Naive thymus-derived CD8-positive, alpha-beta T cell (primary cell): ENCODE results near the gene GNGT2. TPM values are rescaled to one million over a fixed set of nuclear protein-coding genes. Genes with fewer than 3 reads are reported as not detected.

Source experiments
- ATAC-seq, 2 donors: fragments of 150-1000 bp; cut with Tn5 transposase in 1 of 2; sonication (Bioruptor Pico), chemical (Tn5 transposase) in 1 of 2; 1 replicate in 1 of 2; 2 replicates in 1 of 2; pipeline ENCODE4 v1.10.0; 2021; ENCODE audit warnings: mild to moderate bottlenecking in 2 of 2, moderate library complexity in 2 of 2
- POLR2A ChIA-PET: fragments of 350-600 bp; sonication (Branson Sonifier 250); formaldehyde crosslinking; loops from one replicate; lab custom pipeline; 2021; ENCODE audit warnings: antibody characterized with exemption; lab: Charles Lee
- DNase-seq, 10 donors: peaks; one replicate each; pipeline versions ENCODE4 v3.0.0 to v3.0.0-alpha.2; 2020 to 2022
- H3K27ac Mint-ChIP-seq, 10 donors: one replicate each; pipeline ENCODE4 v1.8.0; 2020 to 2022; ENCODE audit warnings: mild to moderate bottlenecking in 10 of 10, mixed read lengths in 10 of 10, moderate library complexity in 4 of 10, inconsistent platforms in 1 of 10
- H3K27me3 Mint-ChIP-seq, 5 donors: one replicate each; pipeline ENCODE4 v1.8.0; 2021 to 2022; ENCODE audit warnings: mixed read lengths in 5 of 5
- H3K36me3 Mint-ChIP-seq, 3 donors: one replicate each; pipeline ENCODE4 v1.8.0; 2020 to 2022; ENCODE audit warnings: mixed read lengths in 3 of 3, mild to moderate bottlenecking in 2 of 3, inconsistent platforms in 1 of 3
- H3K4me1 Mint-ChIP-seq, 4 donors: one replicate each; pipeline ENCODE4 v1.8.0; 2021 to 2022; ENCODE audit warnings: mixed read lengths in 4 of 4
- H3K4me3 Mint-ChIP-seq, 10 donors: one replicate each; pipeline ENCODE4 v1.8.0; 2020 to 2022; ENCODE audit warnings: mild to moderate bottlenecking in 10 of 10, mixed read lengths in 10 of 10, moderate library complexity in 6 of 10, inconsistent platforms in 1 of 10
- H3K9me3 Mint-ChIP-seq, 9 donors: one replicate each; pipeline ENCODE4 v1.8.0; 2020 to 2022; ENCODE audit warnings: mixed read lengths in 9 of 9, mild to moderate bottlenecking in 3 of 9, inconsistent platforms in 1 of 9, moderate library complexity in 1 of 9
- polyA plus RNA-seq, 3 donors: library from polyadenylated mRNA; unstranded; fragments of 300-500 nt; fragmentation: Illumina TruSeq; gene quantifications; one replicate each; pipeline ENCODE4 v1.2.3, GENCODE V29; 2021
- total RNA-seq, 8 experiments: library from RNA in 2 of 8; stranded (reverse) in 2 of 8; gene quantifications; one replicate each; pipeline ENCODE4 v1.2.3 and lab custom pipeline; 2021 to 2026

Gene GNGT2
- total and polyA plus RNA-seq, 5 experiments from 2014 or later: 4.7 to 25.8 (median 14.7) TPM

GRCh38 chr17:49217651-49218413 lies 7.5 kb upstream of the GNGT2 start:
- Mint-ChIP-seq H3K4me3 (peak overlapping the region; percentile 72 to 98 (median 86)), H3K36me3 (peaks cover 0 to 31% (median 2%) of the 10 kb centered on the region in 3 donors)
- peak; percentile 81 to 83 for ATAC-seq

GRCh38 chr17:49216953-49217650 lies 6.7 kb upstream of the GNGT2 start:
- Mint-ChIP-seq H3K4me3 (peak overlapping the region; percentile 43 to 98 (median 79)), H3K36me3 (peaks cover 0 to 25% (median 0%) of the 10 kb centered on the region in 3 donors), H3K4me1 (peaks cover 47 to 81% (median 80%) of the 10 kb centered on the region in 4 donors), H3K27ac (peak overlapping the region; percentile 85 to 99 (median 94)), H3K27me3 (no peaks in the 10 kb centered on the region), H3K9me3 (no peaks in the 10 kb centered on the region)
- POLR2A ChIA-PET: interaction anchor here (0.8 to 13.0 kb wide), 5 partner anchors 8 to 144 kb away, joined by 3 to 195 read pairs (median 41); partner anchors contain the start of genes ABI3, GNGT2 and PHOSPHO1
- DNase-seq: no peak
- ATAC-seq: no peak

More at GRCh38 chr17:49217651-49218413, 7.5 kb upstream of the GNGT2 start:
- no peaks in the 10 kb centered on the region for H3K9me3 Mint-ChIP-seq
- peak; percentile 44 to 90 (median 82) for DNase-seq
- H3K27ac Mint-ChIP-seq: peak overlapping the region; percentile 94 to 100 (median 98)
- H3K4me1 Mint-ChIP-seq: peaks cover 43 to 80% (median 78%) of the 10 kb centered on the region in 4 donors
- no peaks in the 10 kb centered on the region for H3K27me3 Mint-ChIP-seq
- POLR2A ChIA-PET: interaction anchor here (0.7 to 13.0 kb wide), 7 partner anchors 8 to 150 kb away, joined by 3 to 195 read pairs (median 5); partner anchors contain the start of genes ABI3, GNGT2 and PHOSPHO1

DNA sequence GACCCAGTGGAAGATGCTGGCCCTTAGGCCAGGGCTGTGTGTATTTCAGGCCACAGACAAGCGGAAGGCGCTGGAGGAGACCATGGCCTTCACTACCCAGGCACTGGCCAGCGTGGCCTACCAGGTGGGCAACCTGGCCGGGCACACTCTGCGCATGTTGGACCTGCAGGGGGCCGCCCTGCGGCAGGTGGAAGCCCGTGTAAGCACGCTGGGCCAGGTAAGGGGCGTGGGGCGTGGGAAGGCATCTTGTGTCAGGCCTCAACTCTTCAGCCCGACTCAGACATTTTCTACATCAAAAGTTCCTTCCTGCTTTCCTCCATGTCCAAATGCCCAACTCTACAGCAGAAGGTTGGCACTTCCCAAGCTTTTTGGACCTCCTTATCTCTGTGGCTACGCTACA lies 6.1 kb upstream of the GNGT2 start:
- ATAC-seq (no peak), DNase-seq (no peak)
- Mint-ChIP-seq H3K9me3 (no peaks in the 10 kb centered on the region), H3K4me1 (peaks cover 48 to 84% (median 83%) of the 10 kb centered on the region in 4 donors), H3K4me3 (peak overlapping the region; percentile 52 to 86 (median 80)), H3K27ac (peak overlapping the region; percentile 85 to 99 (median 94)), H3K27me3 (no peaks in the 10 kb centered on the region), H3K36me3 (peaks cover 0 to 19% (median 0%) of the 10 kb centered on the region in 3 donors)
- POLR2A ChIA-PET: interaction anchor here (5.6 to 13.0 kb wide), 2 partner anchors 11 to 24 kb away, joined by 41 to 195 read pairs; partner anchors contain the start of gene PHOSPHO1

- Mint-ChIP-seq H3K4me1 (peaks cover 59 to 94% (median 91%) of the 10 kb centered on the region in 4 donors), H3K27me3 (no peaks in the 10 kb centered on the region), H3K9me3 (no peaks in the 10 kb centered on the region), H3K36me3 (peaks cover 0 to 16% (median 0%) of the 10 kb centered on the region in 3 donors), H3K4me3 (peak overlapping the region; percentile 57 to 99 (median 76)), H3K27ac (peak overlapping the region; percentile 84 to 99 (median 94))
- peak in 1 of 10 donors; percentile 28 for DNase-seq
- no peak for ATAC-seq
- POLR2A ChIA-PET: interaction anchor here (0.7 to 13.0 kb wide), 5 partner anchors 8 to 22 kb away, joined by 3 to 195 read pairs (median 6); partner anchors contain the start of gene PHOSPHO1
Observed at GRCh38 chr17:49214676-49215360, 4.4 kb upstream of the GNGT2 start.

DNA sequence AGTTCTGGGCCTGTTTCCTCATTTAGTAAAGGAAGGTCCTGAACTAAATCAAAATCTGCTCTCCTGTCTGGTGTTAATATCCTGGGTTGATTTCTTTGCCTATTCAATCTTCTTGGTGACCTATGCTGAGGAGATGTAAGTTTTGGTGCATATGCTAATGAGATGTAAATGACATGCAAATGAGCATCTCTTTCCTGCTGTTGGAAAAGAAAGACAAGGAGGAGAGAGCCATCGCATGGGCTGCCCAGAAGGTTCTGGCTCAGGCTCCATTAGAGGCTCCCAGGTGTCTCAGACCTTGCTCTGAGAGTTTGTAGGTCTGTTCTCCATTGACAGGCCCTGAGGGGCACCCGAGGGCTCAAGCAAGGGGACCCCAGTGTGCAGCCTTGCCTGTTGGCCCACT lies 3.5 kb upstream of the GNGT2 start:
- H3K4me1 Mint-ChIP-seq: peaks cover 64 to 95% (median 92%) of the 10 kb centered on the region in 4 donors
- ATAC-seq: no peak

DNA sequence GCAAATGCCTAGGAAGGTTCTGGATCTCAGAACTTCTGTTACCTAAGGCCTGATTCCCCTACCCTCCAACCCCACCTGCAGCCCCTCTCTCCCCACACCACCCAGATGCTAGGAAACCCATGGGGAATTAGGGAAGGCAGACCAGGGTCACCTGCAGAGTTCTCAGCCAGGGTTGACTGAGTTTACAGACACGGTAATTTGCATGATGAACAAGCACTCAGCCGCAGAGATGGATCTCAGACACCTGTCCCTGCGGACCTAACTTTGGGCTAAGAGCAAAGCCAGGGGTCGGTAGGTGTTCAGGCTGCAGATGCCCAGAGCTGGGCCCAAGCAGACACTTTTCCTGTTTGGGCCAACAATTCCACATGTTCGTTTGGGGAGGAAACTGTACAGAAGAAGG lies 3.0 kb upstream of the GNGT2 start:
- peaks cover 65 to 95% (median 92%) of the 10 kb centered on the region in 4 donors for H3K4me1 Mint-ChIP-seq
- no peaks in the 10 kb centered on the region for H3K9me3 Mint-ChIP-seq
- H3K27ac Mint-ChIP-seq: peak overlapping the region; percentile 73 to 99 (median 94)
- no peaks in the 10 kb centered on the region for H3K27me3 Mint-ChIP-seq
- peaks cover 0 to 14% (median 0%) of the 10 kb centered on the region in 3 donors for H3K36me3 Mint-ChIP-seq
- POLR2A ChIA-PET: interaction anchor here (0.5 to 13.0 kb wide), 6 partner anchors 9 to 1169 kb away, joined by 3 to 195 read pairs (median 4); no protein-coding TSS in a partner anchor
- DNase-seq (no peak), ATAC-seq (no peak)
- H3K4me3 Mint-ChIP-seq: peak overlapping the region; percentile 72 to 99 (median 92)

More for the DNA sequence above, 3.5 kb upstream of the GNGT2 start:
- peak overlapping the region; percentile 72 to 99 (median 92) for H3K4me3 Mint-ChIP-seq
- DNase-seq: no peak
- H3K36me3 Mint-ChIP-seq: peaks cover 0 to 15% (median 0%) of the 10 kb centered on the region in 3 donors
- H3K27me3 Mint-ChIP-seq: no peaks in the 10 kb centered on the region
- no peaks in the 10 kb centered on the region for H3K9me3 Mint-ChIP-seq
- H3K27ac Mint-ChIP-seq: peak overlapping the region; percentile 73 to 99 (median 94)
- POLR2A ChIA-PET: interaction anchor here (1.3 to 13.0 kb wide), 4 partner anchors 8 to 21 kb away, joined by 4 to 195 read pairs (median 20); no protein-coding TSS in a partner anchor

GRCh38 chr17:49209061-49209571 lies 1.3 kb downstream of the GNGT2 start:
- DNase-seq (peak in 4 of 10 donors; percentile 47 to 66 (median 54)), ATAC-seq (peak; percentile 43 to 57)
- H3K27ac Mint-ChIP-seq: peak overlapping the region; percentile 91 to 99 (median 96)
- peaks cover 52 to 77% (median 70%) of the 10 kb centered on the region in 4 donors for H3K4me1 Mint-ChIP-seq
- POLR2A ChIA-PET: interaction anchor here (0.7 to 13.0 kb wide), 8 partner anchors 10 to 151 kb away, joined by 3 to 195 read pairs (median 6); no protein-coding TSS in a partner anchor
- no peaks in the 10 kb centered on the region for H3K9me3 Mint-ChIP-seq
- peak overlapping the region; percentile 72 to 99 (median 92) for H3K4me3 Mint-ChIP-seq
- no peaks in the 10 kb centered on the region for H3K27me3 Mint-ChIP-seq
- H3K36me3 Mint-ChIP-seq: peaks cover 0 to 4% (median 0%) of the 10 kb centered on the region in 3 donors

- Mint-ChIP-seq H3K4me1 (peaks cover 23 to 39% (median 28%) of the 10 kb centered on the region in 4 donors), H3K27me3 (no peaks in the 10 kb centered on the region), H3K9me3 (no peaks in the 10 kb centered on the region), H3K4me3 (no peak overlapping the region), H3K36me3 (peaks cover 4 to 5% (median 4%) of the 10 kb centered on the region in 3 donors), H3K27ac (peak overlapping the region in 1 of 10 donors; percentile 54)
- POLR2A ChIA-PET: interaction anchor here (0.5 to 3.3 kb wide), 5 partner anchors 10 to 1090 kb away, joined by 4 to 22 read pairs (median 4); no protein-coding TSS in a partner anchor
- no peak for ATAC-seq
- DNase-seq: no peak
Observed at GRCh38 chr17:49204516-49204915, 5.9 kb downstream of the GNGT2 start.

- H3K4me3 Mint-ChIP-seq: no peak overlapping the region
- H3K9me3 Mint-ChIP-seq: no peaks in the 10 kb centered on the region
- DNase-seq (no peak), ATAC-seq (no peak)
- peak overlapping the region in 1 of 10 donors; percentile 71 for H3K27ac Mint-ChIP-seq
- H3K27me3 Mint-ChIP-seq: no peaks in the 10 kb centered on the region
- POLR2A ChIA-PET: interaction anchor here (0.5 to 3.3 kb wide), 2 partner anchors 11 to 186 kb away, joined by 4 to 22 read pairs; no protein-coding TSS in a partner anchor
- peaks cover 4 to 5% (median 4%) of the 10 kb centered on the region in 3 donors for H3K36me3 Mint-ChIP-seq
- peaks cover 16 to 32% (median 21%) of the 10 kb centered on the region in 4 donors for H3K4me1 Mint-ChIP-seq
Observed at GRCh38 chr17:49203796-49204195, 6.6 kb downstream of the GNGT2 start.

DNA sequence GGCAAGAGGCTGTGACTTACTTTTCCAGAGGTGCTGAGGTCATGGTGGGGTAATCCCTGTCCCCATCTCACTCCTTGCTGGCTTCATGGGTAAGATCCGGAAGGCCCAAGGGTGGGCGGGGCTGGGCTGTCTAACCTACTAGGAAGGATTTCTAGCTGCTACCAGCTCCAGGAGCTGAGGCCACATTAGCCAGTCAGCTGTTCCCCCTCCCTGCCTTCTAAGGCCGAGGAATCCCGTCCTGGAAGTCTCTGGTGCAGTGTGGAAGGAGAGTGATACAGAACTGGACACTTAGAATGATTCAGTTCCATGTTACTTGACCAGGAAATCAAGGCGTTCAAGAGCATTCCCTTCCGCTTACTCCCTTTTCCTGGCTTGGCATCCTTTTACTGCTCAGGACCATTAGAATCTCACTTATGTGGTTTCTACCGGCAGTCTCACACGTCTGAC lies 8.9 kb downstream of the GNGT2 start:
- H3K9me3 Mint-ChIP-seq: no peaks in the 10 kb centered on the region
- no peak for DNase-seq
- no peaks in the 10 kb centered on the region for H3K27me3 Mint-ChIP-seq
- peaks cover 4 to 5% (median 4%) of the 10 kb centered on the region in 3 donors for H3K36me3 Mint-ChIP-seq
- H3K4me1 Mint-ChIP-seq: peaks cover 6 to 14% (median 12%) of the 10 kb centered on the region in 4 donors
- no peak overlapping the region for H3K4me3 Mint-ChIP-seq
- POLR2A ChIA-PET: interaction anchor here (1.8 to 4.7 kb wide), 2 partner anchors 9 to 10 kb away, joined by 8 to 37 read pairs; partner anchors contain the start of genes ABI3 and GNGT2
- H3K27ac Mint-ChIP-seq: peak overlapping the region in 1 of 10 donors; percentile 41
- no peak for ATAC-seq
